Measurements from ENCODE around the gene FRMD4A.

Gene FRMD4A

DNA sequence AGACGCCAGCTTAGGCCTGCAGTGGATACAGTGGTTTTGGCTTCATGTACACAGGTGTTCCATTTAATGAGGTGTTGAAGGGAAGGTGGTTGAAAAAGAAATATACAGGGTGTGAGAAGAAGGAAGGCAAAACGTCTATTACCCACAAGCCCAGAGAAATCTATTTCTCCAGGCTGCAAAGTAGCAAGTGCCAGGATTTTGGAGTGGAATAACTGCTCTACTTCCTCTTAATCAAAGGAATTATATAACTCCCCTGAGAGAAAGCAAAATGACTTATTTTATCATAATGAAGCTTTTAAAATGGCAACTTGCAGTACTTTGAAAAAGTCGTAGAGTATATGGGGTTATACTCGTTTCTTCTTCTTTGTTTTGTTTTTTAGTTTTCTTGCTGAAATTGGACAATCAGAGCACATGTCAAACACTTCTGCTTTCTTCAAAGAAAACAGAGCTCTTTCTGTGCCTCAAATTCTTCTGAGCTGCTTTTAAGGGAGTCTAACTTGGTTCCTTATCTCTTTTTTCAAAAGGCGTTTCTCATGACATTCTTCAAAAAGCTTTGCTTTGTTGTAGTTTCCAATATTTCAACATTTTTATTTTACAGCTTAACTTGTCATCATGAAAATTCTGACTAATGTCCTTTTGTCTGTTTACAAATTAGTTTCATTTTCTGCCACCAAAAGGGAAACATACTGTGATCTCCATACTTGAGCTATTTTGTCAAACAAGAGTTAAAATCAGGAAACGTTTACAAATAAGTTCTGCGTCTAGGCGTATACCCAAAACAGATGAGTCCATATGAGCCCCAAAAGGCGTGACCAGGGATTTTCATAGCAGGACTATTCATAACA, 289.7 kb downstream of the FRMD4A start:
- no peak overlapping the region for H3K4me3 ChIP-seq (ENCODE audit: control insufficient read depth, low read depth, low read length)
- no peak for TF ChIP-seq CTCF (conservative IDR thresholded peaks at IDR 0.05; ENCODE audit: control insufficient read depth, insufficient read depth, low read depth, low read length)
- no peak for DNase-seq (ENCODE audit: low read depth)

DNA sequence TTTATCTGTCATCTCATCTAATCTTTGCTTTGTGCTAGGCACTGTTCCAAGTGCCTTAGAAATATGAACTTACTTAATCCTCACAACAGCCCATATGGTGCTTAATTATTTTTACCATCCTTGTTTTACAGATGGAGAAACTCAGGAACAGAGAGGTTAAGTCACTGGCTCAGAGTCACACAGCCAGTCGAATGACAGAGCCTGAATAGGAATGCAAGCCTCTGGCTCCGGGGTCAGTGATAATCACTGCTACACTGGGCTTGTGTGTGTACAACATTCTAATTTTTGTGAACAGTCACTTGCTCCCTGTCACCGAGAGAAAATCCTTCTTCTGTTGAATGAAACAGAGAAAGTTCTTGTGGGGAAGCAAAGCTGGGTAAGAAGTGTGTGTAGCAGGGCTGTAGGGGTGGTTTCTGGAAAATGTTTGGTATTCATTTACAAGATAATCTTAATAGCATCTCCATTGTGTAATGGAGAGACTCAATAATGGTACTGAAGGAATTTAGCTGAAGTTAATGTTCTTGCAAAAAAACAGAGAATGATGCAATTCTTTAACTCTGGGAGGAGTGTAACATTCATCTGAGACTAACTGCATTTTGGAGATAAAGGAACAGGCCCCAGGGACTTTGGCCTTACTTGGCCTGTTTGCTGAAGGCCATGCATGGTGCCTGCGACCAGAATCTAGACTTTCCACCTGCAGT, 290.6 kb downstream of the FRMD4A start:
- H3K4me3 ChIP-seq (ENCODE audit: control insufficient read depth, low read depth, low read length) = no peak overlapping the region
- TF ChIP-seq CTCF (conservative IDR thresholded peaks at IDR 0.05; ENCODE audit: control insufficient read depth, insufficient read depth, low read depth, low read length) = no peak
- DNase-seq (ENCODE audit: low read depth) = peak; percentile 42

DNA sequence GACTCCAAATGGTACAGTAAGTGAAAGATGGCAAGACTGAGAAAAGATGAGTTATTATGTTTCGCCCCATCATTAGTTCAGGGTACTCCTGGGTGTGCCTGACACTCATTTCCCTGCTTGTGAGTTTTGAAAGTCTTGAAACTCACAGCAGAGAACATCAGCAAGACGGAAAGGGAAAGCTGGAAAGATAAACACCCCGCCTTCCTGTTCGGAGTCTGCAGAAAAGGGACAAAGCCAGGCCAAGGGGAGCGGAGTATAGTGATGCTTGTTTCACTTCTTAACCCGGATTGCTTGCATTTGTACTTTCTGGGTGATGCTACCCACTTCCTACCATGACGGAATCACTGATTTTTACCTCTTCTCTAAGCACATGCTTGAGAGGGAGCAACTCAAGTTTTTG, 294.5 kb downstream of the FRMD4A start:
- no peak for DNase-seq (ENCODE audit: low read depth)
- no peak for TF ChIP-seq CTCF (conservative IDR thresholded peaks at IDR 0.05; ENCODE audit: control insufficient read depth, insufficient read depth, low read depth, low read length)
- H3K4me3 ChIP-seq (ENCODE audit: control insufficient read depth, low read depth, low read length) = no peak overlapping the region

DNA sequence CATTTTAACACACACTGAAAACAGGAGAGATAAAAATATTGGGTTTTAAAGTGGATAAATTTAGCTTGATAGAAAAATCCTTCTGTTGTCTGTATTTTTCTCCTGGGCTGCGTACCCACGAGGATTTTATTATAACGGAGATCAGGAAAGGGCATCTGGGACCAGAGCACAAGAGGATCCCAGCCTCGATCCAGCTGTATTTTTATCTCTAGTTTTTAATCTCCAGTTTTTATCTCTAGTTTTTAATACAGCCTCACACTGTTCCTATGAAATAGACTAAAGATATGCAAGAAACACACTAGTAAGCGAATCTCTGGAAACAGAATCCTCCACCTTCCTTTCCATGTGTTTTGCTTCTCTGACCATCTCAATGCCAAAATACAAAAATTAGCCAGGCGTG, 295.2 kb downstream of the FRMD4A start:
- no peak for DNase-seq (ENCODE audit: low read depth)
- no peak for TF ChIP-seq CTCF (conservative IDR thresholded peaks at IDR 0.05; ENCODE audit: control insufficient read depth, insufficient read depth, low read depth, low read length)
- no peak overlapping the region for H3K4me3 ChIP-seq (ENCODE audit: control insufficient read depth, low read depth, low read length)

DNA sequence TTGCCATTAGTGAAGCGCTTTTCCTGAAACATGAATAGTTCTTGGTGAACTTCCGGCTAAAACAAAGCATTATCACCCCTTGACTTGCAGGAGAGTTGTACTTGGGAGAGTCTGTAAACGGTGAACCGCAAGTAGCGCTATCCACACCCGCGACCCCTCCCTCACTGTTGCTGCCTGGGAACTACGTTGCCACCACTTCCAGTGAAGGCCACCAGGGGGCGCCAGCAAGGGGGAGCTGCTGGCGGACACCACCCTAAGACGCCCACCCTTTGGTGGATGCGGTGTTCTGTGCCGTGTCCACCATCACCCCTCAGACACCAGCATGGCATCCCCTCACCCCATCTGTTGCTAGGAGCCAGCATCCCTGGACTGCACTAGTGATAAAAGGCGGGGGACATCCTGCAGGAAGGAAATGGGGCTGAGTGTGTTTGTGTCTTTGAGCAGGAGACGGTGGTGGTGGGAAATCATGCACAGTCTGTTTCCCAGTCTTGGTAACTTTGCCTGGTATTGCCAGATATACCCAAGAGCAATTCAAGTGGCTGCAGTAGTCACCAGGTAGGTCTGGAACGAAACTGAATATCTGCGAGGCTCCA, 298.2 kb downstream of the FRMD4A start:
- TF ChIP-seq CTCF (conservative IDR thresholded peaks at IDR 0.05; ENCODE audit: control insufficient read depth, insufficient read depth, low read depth, low read length) = peak; percentile 66
- peak; percentile 22 for DNase-seq (ENCODE audit: low read depth)
- no peak overlapping the region for H3K4me3 ChIP-seq (ENCODE audit: control insufficient read depth, low read depth, low read length)

DNA sequence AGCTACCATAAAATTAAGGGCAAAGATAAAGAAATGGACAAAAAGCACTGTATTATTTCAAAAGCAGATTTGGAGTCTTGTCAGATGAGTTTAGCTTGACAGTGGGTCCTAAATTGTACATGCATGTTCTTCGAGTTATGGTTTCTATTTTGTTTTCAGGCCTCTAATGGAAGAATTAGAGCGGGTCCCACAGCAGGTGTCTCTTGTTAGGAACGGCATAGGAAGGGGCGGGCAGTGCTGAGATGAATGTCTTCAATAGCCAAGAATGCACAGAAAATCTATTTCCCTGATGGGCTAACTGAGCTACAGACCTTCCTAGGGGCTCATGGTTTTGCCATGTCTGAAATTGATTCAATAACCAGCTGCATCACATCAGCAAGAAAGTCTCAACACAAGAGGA, 304.4 kb downstream of the FRMD4A start:
- no peak for TF ChIP-seq CTCF (conservative IDR thresholded peaks at IDR 0.05; ENCODE audit: control insufficient read depth, insufficient read depth, low read depth, low read length)
- DNase-seq (ENCODE audit: low read depth) = no peak
- no peak overlapping the region for H3K4me3 ChIP-seq (ENCODE audit: control insufficient read depth, low read depth, low read length)
